Measurements from ENCODE around the gene INSL3.
"Not testable (repeated sequence)": the region's sequence is repeated elsewhere in the genome, so short reads cannot be mapped to it uniquely, and the experiment has no call there.

Gene INSL3

DNA sequence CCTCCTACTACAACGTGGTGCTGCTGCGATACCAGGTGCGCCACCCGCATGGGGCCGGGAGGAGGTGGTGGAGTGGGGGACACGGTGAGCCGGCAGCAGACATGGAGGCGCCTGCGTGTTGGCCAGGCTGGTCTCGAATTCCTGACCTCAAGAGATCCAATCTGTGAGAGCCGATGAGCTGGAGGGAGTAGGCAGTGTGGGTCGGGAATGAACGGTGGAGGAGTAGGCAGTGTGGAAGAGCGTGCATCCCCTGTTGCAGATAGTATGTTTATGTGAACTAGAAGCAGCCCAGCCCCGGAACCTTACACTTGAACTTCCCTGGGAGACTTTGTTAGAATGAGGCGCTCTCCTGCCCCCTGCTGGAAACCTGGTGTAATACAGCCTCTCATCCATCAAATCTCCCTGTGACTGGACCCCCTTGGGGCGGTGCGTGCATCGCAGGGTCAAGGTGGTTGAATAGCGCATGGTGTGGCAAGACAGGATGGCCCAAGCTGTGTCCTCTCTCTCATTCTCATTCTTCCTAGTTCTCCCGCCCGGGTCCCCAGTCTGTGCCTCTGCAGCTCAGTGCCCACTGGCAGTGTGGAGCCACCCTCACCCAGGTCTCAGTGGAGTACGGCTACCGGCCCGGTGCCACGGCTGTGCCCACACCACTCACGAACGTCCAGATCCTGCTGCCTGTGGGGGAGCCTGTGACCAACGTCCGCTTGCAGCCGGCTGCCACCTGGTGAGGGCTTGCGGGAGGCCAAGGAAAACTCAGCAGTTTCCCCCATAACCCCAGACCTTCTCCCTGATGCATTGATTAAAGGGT lies 36.9 kb downstream of the INSL3 start:
- DNase-seq (ENCODE audit: low read depth in 2 of 2) = peak; percentile 66 to 75

DNA sequence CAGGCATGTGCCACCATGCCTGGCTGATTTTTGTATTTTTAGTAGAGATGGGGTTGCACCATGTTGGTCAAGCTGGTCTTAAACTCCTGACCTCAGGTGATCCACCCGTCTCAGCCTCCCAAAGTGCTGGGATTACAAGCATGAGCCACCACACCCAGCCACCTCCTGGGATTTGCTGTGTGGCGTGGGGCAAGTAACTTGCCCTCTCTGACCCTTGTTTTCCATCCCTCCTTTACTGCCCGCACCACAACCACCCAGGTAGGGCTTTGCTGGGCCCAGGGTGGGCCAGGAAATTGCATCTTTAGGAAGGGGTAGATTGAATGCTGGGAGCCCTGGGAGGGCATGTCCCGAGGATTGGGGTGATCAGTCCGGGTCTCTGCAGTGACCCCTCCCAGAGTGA lies 37.6 kb downstream of the INSL3 start:
- DNase-seq (ENCODE audit: low read depth in 2 of 2) = not testable (repeated sequence)

DNA sequence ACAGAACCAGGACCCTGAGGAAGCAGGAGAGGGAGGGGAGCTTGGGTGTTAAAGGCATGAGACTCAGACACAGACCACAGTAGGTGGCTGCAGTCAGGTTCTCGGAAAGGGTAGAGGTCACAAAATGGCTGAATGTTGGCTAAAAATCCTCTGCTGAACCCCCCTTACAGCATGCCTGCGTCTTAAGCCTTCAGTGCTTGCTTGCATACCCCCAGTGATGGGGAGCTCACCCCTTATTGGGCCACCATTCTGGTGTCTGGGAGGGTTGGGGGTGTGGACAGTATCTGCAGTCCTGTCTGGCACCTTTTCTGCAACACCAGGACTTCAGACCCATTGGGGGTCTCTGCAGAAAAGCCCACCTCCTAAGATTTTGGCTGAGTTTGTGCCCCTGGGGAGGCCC lies 40.5 kb downstream of the INSL3 start:
- no peak for DNase-seq (ENCODE audit: low read depth in 2 of 2)

DNA sequence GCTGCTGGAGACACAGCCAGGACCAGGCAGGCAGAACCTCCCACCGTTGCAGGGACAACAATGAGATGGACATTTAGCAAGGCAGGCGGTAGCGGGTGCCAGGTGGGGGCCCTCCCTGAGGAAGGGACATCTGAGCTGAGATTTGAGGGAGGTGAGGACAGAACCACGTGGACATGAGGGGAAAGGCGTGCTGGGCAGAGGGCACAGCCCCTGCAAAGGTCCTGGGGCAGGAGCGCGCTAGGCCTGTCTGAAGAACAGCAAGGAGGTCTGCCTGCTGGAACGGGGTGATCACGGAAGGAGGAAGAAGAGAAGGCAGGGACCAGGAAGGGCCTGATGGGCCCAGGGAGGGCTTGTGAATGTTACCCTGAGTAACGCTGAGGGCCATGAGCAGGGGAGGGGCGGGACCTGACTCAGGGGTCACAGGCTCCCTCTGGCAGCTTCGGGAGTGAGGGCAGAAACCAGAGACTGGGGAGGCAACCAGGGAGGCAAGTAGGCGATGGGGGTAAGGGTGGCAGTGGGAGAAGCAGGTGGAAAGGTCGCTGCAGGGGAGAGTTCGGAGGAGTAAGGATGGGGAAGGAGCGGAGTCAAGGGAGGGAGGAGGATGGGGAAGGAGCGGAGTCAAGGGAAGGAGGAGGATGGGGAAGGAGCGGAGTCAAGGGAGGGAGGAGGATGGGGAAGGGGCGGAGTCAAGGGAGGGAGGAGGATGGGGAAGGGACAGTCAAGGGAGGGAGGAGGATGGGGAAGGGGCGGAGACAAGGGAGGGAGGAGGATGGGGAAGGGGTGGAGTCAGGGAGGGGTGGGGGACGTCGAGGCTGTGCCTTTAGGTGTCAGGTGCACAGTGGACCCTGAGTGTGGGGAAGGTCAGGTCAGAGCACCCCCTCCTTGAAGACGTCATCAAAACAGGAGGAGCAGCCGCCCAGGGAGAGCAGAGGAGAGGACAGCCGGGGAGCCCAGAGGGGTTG lies 42.1 kb downstream of the INSL3 start:
- no peak for DNase-seq (ENCODE audit: low read depth in 2 of 2)

DNA sequence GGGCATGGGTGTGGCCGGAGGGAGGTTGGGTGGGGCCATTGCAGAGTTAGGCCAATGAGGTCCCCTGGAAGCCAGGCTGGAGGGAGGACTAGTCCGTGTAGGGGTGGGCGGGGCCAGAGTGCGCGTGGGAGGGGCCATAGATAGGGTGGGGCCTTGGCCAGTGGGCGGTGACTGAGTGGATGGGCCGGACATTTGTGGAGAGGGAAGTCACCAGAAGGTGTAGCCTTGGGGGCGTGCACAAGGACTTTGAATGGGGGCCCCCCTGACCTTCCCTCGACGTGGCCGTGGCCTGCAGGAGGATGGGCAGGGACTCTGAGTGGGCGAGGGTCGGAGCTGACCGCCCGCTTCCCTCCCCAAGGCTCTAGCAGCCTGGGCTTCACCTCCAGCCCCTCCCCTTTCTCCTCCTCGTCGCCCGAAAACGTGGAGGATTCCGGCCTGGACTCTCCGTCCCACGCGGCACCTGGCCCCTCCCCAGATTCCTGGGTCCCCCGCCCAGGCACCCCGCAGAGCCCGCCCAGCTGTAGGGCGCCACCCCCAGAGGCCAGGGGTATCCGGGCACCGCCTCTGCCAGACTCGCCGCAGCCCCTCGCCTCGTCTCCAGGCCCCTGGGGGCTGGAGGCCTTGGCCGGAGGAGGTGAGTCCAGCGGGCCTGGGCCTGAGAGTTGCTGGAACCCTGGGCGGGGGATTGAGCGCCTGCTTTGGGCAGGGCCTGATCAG lies 42.9 kb downstream of the INSL3 start:
- DNase-seq (ENCODE audit: low read depth in 2 of 2) = peak in 1 of 2 donors; percentile 48

DNA sequence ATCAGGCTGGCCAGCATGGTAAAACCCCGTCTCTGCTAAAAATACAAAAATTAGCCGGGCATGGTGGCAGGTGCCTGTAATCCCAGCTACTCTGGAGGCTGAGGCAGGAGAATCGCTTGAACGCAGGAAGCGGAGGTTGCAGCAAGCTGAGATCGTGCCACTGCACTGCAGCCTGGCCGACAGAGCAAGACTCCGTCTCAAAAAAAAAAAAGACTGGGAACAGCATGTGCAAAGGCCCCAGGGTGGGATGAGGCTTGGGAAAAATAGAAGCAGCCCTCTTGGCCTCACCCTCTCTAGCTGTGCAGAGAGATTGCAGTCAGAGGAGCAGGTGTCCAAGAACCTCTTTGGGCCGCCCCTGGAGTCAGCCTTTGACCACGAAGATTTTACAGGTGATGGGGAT lies 43.5 kb downstream of the INSL3 start:
- DNase-seq (ENCODE audit: low read depth in 2 of 2) = not testable (repeated sequence)

DNA sequence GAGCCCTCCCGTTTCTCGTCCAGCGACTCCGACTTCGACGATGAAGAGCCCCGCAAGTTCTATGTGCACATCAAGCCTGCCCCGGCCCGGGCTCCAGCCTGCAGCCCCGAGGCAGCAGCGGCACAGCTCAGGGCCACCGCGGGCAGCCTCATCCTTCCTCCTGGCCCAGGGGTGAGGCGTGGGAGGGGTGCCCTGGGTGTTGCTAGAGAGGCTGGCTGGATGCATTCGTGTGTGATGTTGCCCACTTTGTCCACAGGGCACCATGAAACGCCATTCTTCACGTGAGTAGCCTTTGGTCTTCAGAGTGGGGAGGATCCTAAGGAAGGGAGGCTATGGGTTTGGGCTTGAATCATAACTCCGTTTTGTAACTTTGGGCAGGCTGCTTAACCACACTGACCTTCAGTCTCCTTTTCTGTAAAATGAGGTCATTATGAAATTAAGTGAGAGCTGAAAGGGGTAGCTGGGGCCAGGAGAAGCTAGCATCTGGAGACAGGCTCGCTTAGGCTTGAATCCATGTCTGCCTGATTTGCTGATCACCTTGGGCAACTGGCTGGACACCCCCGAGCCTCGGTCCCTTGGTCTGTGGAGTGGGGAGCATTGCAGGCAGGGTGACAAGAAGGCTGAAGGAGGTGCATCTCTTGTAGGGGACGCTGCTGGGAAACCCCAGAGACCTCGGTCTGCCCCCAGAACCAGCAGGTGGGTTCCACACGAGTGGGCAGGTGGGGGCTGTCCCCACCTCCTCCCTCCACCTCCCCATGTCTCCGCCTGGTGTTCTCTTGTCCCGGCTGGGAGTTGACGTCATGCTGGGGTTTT lies 45.1 kb downstream of the INSL3 start:
- DNase-seq (ENCODE audit: low read depth in 2 of 2) = no peak

DNA sequence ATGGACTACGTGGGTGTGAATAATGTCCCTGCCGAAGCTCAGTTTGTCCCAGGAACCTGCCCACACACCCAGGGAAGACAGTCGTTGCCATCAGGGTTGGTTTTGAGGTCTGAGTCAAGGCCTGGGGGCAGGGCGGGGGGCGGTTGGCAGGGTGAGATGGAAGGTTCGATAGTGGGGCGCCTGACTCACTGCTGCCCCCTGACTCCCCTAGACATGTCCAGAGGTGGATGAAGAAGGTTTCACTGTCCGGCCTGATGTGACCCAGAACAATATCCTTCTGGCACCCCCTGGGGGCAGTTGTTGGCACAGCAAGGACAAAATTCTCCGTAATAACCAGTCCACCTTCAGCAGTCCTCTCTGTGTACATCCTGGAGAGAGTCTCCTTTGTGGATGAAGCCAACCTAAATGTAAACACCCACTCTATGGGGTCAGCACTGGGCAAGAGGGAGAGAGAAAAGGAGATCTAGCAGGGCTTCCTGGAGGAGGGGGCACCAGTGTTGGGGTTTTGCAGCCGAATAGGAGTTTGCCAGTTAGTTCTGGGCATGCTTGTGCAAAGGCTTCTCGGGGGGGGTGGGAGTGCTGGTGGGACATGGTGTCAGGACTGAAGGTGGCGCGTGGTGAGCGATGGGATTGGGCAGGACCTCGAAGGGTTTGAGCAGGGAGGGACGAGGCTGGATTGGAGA lies 45.9 kb downstream of the INSL3 start:
- peak in 1 of 2 donors; percentile 25 for DNase-seq (ENCODE audit: low read depth in 2 of 2)

DNA sequence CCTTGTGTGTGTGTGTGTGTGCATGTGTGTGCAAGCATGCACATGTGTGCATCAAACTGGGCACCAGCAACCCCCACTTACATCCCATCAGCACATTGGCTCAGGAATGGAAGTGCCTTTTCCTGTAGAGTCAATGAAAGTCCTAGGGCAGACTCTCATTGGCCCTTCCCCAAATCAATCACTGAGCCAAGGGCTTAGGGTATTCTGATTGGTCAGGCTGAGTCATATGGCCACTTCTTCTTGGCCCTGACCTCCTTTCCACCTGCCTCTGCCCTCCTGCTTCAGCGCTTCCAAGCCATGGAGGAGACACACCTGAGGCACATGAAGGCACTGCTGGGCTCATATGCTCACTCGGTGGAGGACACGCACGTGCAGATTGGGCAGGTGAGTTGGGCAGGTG lies 49.1 kb downstream of the INSL3 start:
- no peak for DNase-seq (ENCODE audit: low read depth in 2 of 2)

DNA sequence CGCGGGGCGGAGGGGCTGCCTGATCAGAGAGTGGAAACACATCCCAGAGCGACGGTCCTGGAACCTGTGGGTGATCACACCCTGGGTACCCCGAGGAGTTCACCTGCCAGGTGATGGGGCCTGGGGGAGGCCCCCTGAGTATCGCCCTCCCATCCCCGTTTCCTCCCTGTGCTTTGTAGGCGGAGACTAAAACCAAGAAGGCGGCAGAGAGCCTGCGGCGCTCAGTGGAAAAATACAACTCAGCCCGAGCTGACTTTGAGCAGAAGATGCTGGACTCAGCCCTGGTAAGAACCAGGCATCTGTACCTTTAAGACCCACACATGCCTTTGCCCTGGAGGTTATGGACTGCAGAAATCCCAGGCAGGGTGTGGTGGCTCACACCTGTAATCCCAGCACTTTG lies 50.7 kb downstream of the INSL3 start:
- DNase-seq (ENCODE audit: low read depth in 2 of 2) = no peak

DNA sequence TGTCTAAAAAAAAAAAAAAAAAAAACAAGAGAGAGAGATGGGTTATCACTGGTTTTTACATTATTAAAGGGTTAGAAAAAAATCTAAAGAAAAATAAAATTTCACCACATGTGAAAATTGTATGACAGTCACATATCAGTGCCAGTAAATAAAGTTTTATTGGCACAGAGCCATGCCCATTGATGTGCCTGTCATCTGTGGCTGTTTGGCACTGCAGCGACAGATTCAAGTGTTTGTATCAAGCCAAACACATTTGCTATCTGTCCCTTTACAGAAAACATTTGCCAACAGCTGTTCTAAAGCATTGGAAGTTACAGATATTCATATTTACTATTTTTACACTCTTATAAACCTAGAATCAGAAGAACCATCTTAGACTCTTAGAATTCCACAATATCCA lies 53.8 kb downstream of the INSL3 start:
- DNase-seq (ENCODE audit: low read depth in 2 of 2) = no peak

DNA sequence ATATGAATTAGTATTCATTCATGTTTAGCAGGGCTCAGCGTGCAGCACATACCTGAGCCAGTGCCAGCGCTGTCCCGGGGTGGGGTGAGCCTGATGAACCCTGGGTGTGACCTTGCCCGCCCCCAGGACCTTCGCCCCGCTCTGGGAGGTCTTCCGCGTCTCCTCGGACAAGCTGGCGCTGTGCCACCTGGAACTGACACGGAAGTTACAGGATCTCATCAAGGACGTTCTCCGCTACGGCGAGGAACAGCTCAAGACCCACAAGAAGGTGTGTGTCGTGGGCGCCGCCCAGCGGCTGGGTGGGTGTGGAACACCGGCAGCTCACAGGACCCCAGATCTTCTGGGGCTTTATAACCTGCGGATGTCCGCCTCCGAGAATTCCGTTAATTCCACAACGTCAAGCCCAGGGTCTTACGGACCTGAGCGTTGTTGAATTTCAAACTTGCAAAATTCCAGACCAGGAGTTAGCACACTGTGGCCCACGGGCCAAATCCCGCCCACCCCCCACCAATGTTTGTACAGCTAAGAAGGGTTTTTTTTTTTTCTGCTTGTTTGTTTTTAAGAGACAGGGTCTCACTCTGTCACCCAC lies 54.7 kb downstream of the INSL3 start:
- DNase-seq (ENCODE audit: low read depth in 2 of 2) = no peak

All from activated CD4-positive, alpha-beta T cell treated with anti-CD3 and anti-CD28 coated beads for 24 hours (primary cell).